Stimulated activated effector memory CD8-positive, alpha-beta T cell treated with anti-CD3 and anti-CD28 coated beads, Interleukin-12 subunit alpha, Interleukin-12 subunit beta, amount 100 ng/mL, for 72 hours (primary cell): ENCODE results near the gene GRN.
"Not testable (repeated sequence)": the region's sequence is repeated elsewhere in the genome, so short reads cannot be mapped to it uniquely, and the experiment has no call there.

Experiments
- ATAC-seq: fragments of 150-1000 bp; cut with Tn5 transposase; 2 replicates; pipeline ENCODE4 v1.10.0; 2021
- DNase-seq, 2 donors: peaks; one replicate each; pipeline ENCODE4 v3.0.0; 2021 to 2022; ENCODE audit warnings: low spot score in 2 of 2
- H3K27ac Mint-ChIP-seq: one replicate; pipeline ENCODE4 v1.8.0; 2022; ENCODE audit warnings: mild to moderate bottlenecking, mixed read lengths
- H3K36me3 Mint-ChIP-seq: one replicate; pipeline ENCODE4 v1.8.0; 2022; ENCODE audit warnings: mild to moderate bottlenecking, mixed read lengths
- H3K4me1 Mint-ChIP-seq: one replicate; pipeline ENCODE4 v1.8.0; 2022; ENCODE audit warnings: mixed read lengths
- H3K4me3 Mint-ChIP-seq: one replicate; pipeline ENCODE4 v1.8.0; 2022; ENCODE audit warnings: mild to moderate bottlenecking, mixed read lengths
- H3K9me3 Mint-ChIP-seq: one replicate; pipeline ENCODE4 v1.8.0; 2022; ENCODE audit warnings: mixed read lengths

Gene GRN

DNA sequence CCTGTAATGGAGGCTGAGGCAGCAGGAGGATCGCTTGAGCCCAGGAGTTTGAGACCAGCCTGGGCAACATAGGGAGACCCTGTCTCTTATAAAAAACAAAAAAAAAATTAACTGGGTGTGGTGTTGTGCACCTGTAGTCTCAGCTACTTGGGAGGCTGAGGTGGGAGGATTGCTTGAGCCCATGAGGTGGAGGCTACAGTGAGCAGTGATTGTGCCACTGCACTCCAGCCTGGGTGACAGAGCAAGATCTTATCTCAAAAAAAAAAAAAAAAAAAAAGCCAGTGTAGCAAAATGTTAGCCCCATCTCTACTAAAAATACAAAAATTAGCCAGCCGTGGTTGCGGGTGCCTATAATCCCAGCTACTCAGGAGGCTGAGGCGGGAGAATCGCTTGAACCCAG lies 14.8 kb upstream of the GRN start:
- not testable (repeated sequence) for H3K9me3 Mint-ChIP-seq, H3K36me3 Mint-ChIP-seq, ATAC-seq, DNase-seq, H3K4me3 Mint-ChIP-seq, H3K27ac Mint-ChIP-seq
- H3K4me1 Mint-ChIP-seq: peaks cover 12% of the 10 kb centered on the region

DNA sequence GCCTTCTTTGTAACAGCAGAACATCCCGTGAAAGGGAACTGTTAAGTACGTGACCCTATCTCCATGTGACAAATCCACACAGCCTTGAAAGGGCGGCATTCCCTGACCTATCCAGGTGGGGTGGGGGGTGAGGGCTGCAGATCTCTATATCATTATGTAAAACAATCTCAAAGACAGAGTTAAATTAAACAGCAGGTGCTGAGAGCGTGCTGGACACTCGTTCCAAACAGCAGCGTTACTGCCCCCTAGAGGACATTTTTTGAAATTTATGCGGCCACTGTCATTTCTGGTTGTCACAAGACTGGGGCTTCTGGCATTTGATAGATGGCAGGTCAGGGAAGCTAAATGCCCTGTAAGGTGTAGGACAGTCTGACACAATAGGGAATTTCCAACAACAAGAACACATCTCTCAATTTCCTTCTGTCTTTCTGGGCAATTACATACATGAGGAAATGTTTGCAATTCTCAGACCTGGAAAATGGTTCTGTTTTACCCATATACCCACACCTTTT lies 13.8 kb upstream of the GRN start:
- no peaks in the 10 kb centered on the region for H3K9me3 Mint-ChIP-seq
- no peak overlapping the region for H3K27ac Mint-ChIP-seq
- peak; percentile 57 for ATAC-seq
- peak; percentile 64 to 85 for DNase-seq
- H3K36me3 Mint-ChIP-seq: no peaks in the 10 kb centered on the region
- no peak overlapping the region for H3K4me3 Mint-ChIP-seq
- peaks cover 12% of the 10 kb centered on the region for H3K4me1 Mint-ChIP-seq

DNA sequence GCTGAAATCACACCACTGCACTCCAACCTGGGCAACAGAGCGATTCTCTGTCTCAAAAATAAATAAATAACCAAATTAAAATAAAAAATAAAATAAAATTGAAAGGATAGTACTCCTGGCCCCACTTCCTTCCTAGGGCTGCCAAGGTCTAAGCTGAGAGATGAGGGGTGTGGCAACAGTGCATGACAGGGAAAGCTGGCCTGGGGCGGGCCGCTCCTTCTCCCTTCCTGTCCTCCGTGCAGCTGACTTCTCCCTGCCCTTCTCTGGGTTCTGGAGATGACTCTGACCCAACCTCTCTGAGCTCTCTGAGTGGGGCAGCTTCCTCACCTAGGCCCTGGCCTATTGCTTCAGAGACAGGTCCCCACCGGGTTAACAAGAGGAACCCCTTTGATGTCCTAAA lies 11.7 kb upstream of the GRN start:
- H3K36me3 Mint-ChIP-seq: no peaks in the 10 kb centered on the region
- no peak overlapping the region for H3K4me3 Mint-ChIP-seq
- ATAC-seq (no peak), DNase-seq (no peak)
- peaks cover 8% of the 10 kb centered on the region for H3K4me1 Mint-ChIP-seq
- no peaks in the 10 kb centered on the region for H3K9me3 Mint-ChIP-seq
- H3K27ac Mint-ChIP-seq: no peak overlapping the region

DNA sequence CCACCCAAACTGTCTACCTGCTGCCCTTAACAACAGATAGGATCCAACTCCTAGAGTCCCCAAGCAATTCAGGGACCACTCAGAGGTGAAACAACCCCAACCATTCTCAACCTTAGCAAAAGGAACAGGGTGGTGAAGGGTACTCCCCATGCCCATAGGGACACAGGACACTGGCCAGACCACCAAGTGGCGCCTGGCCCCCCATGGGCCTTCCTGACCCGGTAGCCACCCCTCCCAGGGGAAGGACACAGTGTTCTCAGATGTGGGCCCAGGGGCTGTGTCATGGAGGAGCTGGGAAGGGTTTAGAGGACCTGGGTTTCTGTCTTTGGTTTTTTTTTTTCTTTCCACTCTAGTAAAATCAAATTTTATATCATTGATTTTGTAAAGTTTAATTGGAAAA lies 10.8 kb upstream of the GRN start:
- peak overlapping the region; percentile 45 for H3K27ac Mint-ChIP-seq
- H3K9me3 Mint-ChIP-seq: no peaks in the 10 kb centered on the region
- H3K4me1 Mint-ChIP-seq: peaks cover 13% of the 10 kb centered on the region
- H3K4me3 Mint-ChIP-seq: no peak overlapping the region
- H3K36me3 Mint-ChIP-seq: no peaks in the 10 kb centered on the region
- DNase-seq (no peak), ATAC-seq (no peak)

DNA sequence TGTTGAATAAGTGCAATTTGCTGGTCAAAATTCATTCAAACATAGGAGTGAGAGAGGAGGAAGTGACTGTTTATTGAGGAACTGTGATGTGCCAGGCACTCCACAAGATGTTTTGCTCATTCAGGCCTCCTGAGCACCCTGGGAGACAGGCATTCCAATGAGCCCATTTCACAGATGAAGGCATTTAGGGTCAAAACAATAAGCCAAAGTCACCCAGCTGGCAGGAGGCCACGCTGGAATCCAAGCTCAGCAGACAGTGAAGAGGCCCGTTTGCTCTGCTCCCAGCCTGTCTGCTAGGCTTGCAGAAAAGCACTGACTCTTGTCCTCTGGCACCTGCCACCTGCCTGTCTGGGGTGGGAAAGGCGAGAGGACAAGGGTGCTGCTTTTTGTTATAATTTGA lies 10.4 kb upstream of the GRN start:
- Mint-ChIP-seq H3K4me3 (no peak overlapping the region), H3K27ac (peak overlapping the region; percentile 45), H3K9me3 (no peaks in the 10 kb centered on the region), H3K36me3 (no peaks in the 10 kb centered on the region), H3K4me1 (peaks cover 13% of the 10 kb centered on the region)
- no peak for ATAC-seq
- DNase-seq: no peak

DNA sequence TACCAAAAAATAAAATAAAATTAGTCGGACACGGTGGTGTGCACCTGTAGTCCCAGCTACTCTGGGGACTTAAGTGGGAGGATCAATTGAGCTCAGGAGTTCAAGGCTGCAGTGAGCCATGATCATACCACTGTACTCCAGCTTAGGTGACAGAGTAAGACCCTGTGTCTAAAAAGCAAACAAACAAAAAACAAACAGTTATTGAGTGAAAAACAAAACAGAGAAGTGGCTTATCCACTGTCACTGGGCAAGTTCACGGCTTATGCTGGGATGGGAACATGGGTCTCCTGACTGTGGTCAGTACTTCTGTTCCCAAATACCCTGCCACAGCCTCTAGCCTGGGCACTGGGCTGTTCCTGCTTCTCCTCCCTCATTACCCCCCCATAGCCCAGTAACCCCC lies 9.5 kb upstream of the GRN start:
- DNase-seq (no peak), ATAC-seq (no peak)
- Mint-ChIP-seq H3K4me1 (peaks cover 13% of the 10 kb centered on the region), H3K27ac (no peak overlapping the region), H3K36me3 (no peaks in the 10 kb centered on the region), H3K9me3 (no peaks in the 10 kb centered on the region), H3K4me3 (no peak overlapping the region)

DNA sequence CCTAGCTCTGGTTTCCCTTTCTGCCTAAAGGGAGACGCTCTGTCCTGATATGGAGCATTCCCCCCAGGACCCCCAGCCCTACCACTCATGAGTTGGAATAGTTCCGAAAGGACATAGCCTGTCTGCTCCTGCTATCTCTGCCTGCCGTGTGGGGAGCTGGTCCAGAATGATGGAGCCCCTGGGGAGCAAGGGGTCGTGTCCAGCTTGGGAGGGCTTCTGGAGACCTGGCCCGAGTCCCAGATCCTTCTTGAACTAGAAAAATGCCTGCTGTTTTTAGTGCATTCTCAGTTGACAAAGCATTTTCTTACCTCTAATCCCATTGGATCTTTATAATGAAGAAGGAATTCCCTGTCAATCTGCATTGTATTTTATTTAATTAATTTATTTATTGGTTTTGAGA lies 9.1 kb upstream of the GRN start:
- DNase-seq (no peak), ATAC-seq (no peak)
- no peak overlapping the region for H3K27ac Mint-ChIP-seq
- H3K36me3 Mint-ChIP-seq: no peaks in the 10 kb centered on the region
- H3K9me3 Mint-ChIP-seq: no peaks in the 10 kb centered on the region
- no peak overlapping the region for H3K4me3 Mint-ChIP-seq
- peaks cover 12% of the 10 kb centered on the region for H3K4me1 Mint-ChIP-seq

DNA sequence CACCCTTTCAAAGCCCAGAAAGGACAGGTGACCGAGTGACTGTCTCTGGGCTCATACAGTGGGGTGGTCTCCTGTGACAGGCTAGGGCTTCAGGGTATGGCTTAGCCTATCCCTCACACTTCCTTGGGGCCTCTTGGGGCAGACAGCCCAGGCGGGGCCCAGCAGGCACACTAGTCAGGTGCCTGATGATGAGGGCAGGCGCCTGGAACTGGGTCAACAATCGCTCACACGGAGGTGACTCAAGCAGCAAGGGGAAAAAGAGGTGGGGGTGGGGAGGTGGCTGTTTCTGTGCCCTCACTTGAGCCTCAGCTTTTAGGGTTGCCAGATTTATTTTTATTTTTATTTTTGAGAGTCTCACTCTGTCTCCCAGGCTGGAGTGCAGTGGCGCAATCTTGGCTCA lies 6.4 kb upstream of the GRN start:
- Mint-ChIP-seq H3K4me3 (peak overlapping the region; percentile 38), H3K27ac (peak overlapping the region; percentile 74), H3K4me1 (peaks cover 6% of the 10 kb centered on the region), H3K9me3 (no peaks in the 10 kb centered on the region), H3K36me3 (no peaks in the 10 kb centered on the region)
- ATAC-seq (peak; percentile 96), DNase-seq (no peak)

DNA sequence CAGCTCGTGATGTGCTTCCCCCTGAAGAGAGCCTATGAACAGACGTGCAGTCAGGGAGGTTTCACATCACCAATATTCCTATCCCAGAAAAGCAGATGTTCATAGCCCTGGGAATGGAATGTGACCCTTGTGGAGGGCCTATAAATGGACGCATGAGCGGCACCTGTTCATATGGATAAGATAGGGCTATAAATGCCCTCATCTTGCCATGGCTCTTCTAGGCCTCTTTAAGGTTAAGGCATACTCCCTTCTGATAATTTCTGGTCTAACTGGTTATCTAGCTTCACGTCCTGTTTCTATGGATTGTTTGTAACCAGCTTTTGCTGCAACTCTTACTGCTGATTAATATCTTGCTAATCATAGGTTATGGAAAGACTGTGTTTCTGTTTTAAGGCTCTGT lies 4.5 kb upstream of the GRN start:
- ATAC-seq, DNase-seq, H3K4me3 Mint-ChIP-seq, H3K27ac Mint-ChIP-seq, H3K9me3 Mint-ChIP-seq, H3K36me3 Mint-ChIP-seq: not testable (repeated sequence)
- H3K4me1 Mint-ChIP-seq: peaks cover 22% of the 10 kb centered on the region

DNA sequence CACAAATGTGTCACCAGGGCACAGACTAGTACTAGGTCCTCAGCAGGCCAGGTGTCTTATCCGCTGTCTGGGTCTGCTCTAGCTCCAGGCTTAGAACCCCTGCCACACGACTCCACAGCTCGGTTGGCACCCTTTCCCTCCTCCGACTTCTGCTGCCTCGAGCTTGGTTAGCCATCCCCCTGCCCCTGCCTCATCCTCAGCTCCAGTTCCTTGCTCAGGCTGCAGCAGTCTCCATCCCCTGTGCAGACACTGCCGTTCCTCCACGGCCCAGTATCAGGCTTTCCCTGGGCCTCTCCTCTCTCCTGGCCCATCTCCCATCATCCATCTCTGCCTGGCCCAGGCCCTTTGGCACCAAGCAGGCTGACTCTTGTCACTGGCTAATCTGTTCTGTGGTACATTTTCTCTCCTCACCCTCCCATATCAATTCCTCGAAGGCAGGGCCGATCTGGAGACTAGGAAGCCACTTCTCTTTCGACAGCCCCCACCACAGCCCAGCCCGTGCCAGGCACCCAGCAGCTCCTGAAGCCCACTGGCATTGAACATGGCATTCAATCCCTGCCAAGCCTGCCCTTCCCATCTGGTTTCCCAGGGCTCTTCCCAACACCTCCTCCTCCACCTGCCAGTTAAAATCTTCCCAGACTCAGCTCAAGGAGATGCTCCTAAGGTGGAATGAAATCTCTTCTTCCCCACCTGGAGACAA lies 1.4 kb upstream of the GRN start:
- no peak overlapping the region for H3K27ac Mint-ChIP-seq
- H3K4me1 Mint-ChIP-seq: peaks cover 36% of the 10 kb centered on the region
- no peaks in the 10 kb centered on the region for H3K9me3 Mint-ChIP-seq

DNA sequence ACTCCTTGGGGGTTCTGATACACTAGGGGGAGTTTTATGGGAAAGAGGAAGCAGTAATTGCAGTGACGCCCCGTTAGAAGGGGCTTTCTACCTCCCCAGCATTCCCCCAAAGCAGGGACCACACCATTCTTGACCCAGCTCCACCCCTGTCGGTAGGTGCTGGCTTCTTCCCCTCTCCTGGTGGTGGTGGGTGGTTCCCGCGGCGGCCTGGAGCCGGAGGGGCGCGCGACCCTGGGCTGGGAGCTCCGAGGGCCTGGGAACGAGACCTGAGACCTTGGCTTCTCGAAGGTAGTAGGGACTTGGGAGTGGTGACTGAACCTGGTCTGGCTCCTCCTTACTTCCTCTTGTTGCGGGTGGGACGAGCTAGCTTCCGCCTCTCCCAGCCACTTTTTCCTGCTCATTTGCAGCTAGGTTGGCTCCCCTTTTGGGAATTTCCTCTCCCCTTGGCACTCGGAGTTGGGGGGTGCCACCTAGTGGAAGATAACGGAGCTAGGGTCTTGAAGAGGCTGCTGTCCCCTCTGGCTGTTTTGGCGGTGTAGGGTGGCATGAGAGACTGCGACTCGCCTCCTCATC lies 438 bp downstream of the GRN start:
- Mint-ChIP-seq H3K4me1 (peaks cover 37% of the 10 kb centered on the region), H3K27ac (peak overlapping the region; percentile 89), H3K4me3 (peak overlapping the region; percentile 95), H3K9me3 (no peaks in the 10 kb centered on the region), H3K36me3 (peaks cover 6% of the 10 kb centered on the region)
- DNase-seq: peak in 1 of 2 donors; percentile 71
- ATAC-seq: peak; percentile 33

More for the DNA sequence above, 1.4 kb upstream of the GRN start:
- peak overlapping the region; percentile 95 for H3K4me3 Mint-ChIP-seq
- ATAC-seq (no peak), DNase-seq (no peak)
- peaks cover 6% of the 10 kb centered on the region for H3K36me3 Mint-ChIP-seq

DNA sequence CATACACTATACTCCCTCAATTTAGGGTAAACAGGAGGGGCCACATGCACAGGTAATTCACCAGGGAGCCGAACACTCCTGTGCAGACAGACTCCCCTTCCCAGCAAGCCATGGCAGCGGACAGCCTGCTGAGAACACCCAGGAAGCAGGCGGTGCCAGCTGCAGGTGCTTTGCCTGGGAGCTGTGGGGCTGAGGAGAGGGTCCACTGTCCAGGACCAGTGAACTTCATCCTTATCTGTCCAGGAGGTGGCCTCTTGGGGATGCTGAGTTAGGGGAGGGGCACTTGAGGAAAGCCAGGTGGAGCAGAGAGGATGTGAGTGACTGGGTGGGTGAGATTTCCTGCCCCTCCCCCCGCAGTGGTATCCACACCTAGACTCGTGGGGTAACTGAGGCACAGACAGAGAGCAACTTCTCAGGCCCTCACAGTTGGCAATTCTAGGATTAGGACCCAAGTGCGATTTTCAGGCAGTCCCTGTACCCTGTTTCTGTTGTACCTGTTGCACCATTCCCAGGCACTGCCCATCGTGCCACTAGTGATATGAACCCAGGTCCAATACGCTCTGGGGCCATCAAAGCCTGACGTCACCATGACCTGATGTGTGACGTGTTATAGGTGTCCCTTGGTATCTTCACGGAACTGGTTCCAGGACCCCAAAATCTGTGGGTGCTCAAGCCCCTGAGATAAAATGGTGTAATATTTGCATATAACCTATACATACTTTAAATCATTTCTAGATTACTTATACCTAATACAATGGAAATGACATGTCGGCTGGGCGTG lies 1.2 kb downstream of the GRN start:
- ATAC-seq (no peak), DNase-seq (no peak)
- Mint-ChIP-seq H3K4me3 (peak overlapping the region; percentile 95), H3K4me1 (peaks cover 37% of the 10 kb centered on the region), H3K9me3 (no peaks in the 10 kb centered on the region), H3K36me3 (peaks cover 6% of the 10 kb centered on the region), H3K27ac (peak overlapping the region; percentile 89)

DNA sequence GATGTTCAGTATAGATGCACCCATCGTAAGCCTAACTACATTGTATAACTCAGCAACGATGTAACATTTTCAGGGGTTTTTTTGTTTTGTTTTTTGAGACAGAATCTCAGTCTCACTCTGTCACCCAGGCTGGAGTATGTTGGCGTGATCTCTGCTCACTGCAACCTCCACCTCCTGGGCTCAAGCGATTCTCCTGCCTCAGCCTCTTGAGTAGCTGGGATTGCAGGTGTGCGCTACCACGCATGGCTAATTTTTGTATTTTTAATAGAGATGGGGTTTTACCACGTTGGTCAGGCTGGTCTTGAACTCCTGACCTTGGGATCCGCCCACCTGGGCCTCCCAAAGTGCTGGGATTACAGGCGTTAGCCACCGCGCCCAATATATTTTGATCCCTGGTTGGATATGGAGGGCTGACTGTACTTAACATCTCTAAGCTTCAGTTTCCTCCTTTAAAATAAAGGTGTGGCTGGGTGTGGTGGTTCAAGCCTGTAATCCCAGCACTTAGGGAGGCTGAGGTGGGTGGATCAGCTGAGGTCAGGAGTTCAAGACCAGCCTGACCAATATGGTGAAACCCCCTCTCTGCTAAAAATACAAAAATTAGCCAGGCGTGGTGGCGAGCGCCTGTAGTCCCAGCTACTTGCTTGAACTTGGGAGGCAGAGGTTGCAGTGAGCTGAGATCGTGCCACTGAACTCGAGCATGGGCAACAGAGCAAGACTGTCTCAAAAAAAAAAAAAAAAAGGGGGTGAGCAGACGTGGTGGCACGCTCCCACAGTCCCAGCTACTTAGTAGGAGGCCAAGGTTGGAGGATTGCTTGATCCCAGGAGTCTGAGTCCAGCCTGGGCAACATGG lies 2.3 kb downstream of the GRN start:
- not testable (repeated sequence) for H3K4me3 Mint-ChIP-seq, DNase-seq, H3K27ac Mint-ChIP-seq, ATAC-seq, H3K36me3 Mint-ChIP-seq, H3K9me3 Mint-ChIP-seq
- peaks cover 37% of the 10 kb centered on the region for H3K4me1 Mint-ChIP-seq

DNA sequence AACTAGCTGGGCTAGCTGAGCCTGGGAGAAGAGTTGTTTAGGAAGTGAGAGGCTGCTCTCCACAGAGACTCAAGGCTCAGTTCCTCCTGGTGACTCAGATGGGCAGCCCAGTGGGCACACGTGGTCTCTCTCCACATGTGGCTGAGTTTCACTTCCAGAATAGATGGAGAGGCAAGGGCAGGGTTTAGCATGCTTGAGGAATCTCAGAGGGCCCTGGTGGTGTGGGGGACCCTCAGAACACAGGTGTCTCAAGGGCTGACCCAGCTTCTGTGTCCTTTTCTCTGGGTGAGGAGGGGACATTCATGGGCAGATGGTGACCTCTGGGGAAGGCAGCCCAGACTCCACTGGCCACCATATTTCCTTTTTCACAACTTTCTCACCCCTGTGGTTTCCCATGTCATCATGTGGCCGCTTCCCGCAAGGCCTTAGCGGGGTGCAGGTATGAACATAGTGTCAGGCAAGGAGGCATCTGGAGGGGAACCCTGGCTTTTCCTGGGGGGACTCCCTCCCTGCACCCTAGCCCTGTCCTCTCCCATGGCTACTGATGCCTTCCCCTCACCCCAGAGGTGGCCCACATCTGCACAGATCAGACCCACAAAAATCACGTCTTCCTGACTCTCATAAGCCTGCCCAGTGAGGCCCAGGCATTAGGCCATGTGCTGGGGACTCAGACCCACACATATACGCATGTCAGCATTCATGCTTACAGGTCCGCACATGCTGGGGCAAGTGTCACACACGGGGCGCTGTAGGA lies 3.3 kb downstream of the GRN start:
- H3K4me1 Mint-ChIP-seq: peaks cover 42% of the 10 kb centered on the region
- no peak overlapping the region for H3K27ac Mint-ChIP-seq
- ATAC-seq: peak; percentile 42
- H3K36me3 Mint-ChIP-seq: peaks cover 6% of the 10 kb centered on the region
- H3K9me3 Mint-ChIP-seq: no peaks in the 10 kb centered on the region
- H3K4me3 Mint-ChIP-seq: no peak overlapping the region
- DNase-seq: no peak
